Fibroblast of peridontal ligament (primary cell): ENCODE data around the gene NUTM1.
"Not testable (repeated sequence)": the region's sequence is repeated elsewhere in the genome, so short reads cannot be mapped to it uniquely, and the experiment has no call there.

Experiments
- DNase-seq: peaks from one replicate; pipeline ENCODE4 v3.0.0-alpha.2; 2010; ENCODE audit errors: extremely low read depth

NUTM1 gene

DNA sequence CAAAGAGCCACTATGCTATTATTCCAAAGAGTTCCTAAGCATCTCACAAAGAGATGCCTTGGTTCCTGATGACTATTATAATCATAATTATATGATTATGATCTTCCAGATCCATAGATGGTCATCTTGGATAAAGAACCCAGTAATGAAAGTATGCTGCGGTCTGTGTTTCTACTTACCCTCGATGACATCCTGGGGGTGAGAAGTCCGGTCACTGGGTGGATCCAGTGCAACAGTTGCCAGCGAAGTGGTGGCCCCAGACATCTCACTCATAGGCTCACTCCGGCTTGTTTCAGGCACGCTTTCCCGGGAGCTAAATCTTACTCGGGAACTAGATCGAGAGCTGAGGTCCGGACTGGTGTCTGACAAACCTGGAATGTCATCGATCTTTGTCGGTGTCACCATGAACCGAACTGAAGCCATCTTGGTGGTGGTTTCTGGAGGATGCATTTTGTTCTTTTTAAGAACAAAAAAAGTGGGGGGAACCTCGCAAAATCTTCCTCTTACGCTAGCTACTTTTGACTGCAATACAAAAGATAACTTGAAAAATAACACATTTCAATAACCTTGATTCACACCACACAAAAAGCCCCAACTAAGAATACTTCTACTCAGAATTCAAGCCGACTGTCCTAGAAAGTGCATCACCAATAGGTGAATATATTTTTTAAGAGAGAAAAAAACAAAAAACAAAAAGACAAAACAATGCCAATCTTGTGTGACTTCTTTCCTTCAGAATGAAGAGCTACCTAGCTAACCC lies 6.7 kb upstream of the NUTM1 start:
- DNase-seq = no peak

DNA sequence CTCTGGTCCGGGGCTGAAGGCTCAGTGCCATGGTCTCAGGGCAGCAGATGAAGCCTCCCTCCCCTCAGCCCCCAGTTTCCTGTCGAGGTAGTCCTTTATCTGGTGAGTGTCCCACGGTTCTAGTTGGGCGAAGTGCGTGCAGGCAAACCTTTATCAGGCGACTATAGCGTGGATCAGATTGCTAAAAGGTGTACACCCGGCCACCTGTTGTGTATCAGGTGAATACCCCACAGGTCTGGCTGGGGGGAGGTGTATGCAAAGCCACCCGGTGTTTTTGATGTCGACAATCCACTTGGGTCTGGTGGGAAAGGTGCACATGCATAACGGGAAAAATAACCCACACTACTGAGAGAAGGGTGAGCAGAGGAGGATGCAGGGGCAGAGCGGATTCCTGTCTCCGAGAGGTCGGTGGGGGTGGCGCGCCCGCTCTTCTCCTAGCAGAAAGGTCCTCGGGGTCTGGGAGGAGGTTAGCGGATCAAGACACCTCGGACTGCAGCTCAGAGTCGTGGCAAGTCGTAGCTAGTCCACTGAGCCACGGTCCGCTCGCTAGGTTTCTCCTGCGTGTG lies 6.0 kb upstream of the NUTM1 start:
- DNase-seq = no peak

DNA sequence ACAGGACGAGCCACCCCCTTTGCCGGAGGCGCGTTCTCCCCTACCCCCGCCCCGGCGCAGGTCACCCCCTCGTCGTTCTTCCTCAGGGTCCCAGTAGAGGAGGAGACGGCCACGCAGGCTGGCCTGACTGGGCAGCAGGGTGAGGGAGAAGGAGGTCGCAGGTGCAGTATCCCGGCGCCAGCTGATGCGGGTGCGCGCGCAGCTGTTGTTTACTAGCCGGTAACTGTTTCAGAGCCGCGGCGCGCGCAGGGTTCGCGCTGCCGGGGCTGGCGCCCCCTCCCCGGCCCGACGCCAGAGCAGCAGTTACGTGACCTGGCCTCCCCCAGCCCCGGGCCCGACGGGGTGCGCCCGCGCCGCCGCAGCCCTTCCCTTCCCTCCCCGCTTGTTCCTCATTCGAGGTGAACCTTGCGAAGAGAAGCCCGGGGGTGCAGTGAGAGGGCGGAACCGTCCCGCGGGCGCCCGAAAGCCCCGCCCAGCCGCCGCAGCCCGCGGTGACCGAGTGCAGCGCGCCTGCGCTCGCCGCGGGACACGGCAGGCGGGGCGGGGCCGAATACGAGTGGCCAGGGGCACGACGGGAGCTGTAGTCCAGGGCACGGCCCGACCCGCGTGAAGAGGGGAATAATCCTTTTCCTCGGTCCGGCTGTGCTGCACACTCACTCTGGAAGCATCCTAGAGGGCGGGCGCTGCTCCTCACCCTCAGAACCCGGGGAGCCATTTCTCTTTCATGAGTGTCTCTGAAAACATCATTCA lies 5.4 kb upstream of the NUTM1 start, which contains the start of gene SLC12A6:
TSS of gene SLC12A6 (minus strand) at position 225 of the 750 bp plus-strand sequence. CDS start 1,101 bp downstream, outside the sequence.
- peak; percentile 85 for DNase-seq

GRCh38 chr15:34338347-34338746 lies 4.8 kb upstream of the NUTM1 start:
- no peak for DNase-seq

GRCh38 chr15:34339946-34340345 lies 3.2 kb upstream of the NUTM1 start:
- peak; percentile 32 for DNase-seq

GRCh38 chr15:34341381-34342212 lies 1.5 kb upstream of the NUTM1 start:
- DNase-seq = no peak

- not testable (repeated sequence) for DNase-seq
These were observed 840 bp upstream of the NUTM1 start for GRCh38 chr15:34342213-34342736.

DNA sequence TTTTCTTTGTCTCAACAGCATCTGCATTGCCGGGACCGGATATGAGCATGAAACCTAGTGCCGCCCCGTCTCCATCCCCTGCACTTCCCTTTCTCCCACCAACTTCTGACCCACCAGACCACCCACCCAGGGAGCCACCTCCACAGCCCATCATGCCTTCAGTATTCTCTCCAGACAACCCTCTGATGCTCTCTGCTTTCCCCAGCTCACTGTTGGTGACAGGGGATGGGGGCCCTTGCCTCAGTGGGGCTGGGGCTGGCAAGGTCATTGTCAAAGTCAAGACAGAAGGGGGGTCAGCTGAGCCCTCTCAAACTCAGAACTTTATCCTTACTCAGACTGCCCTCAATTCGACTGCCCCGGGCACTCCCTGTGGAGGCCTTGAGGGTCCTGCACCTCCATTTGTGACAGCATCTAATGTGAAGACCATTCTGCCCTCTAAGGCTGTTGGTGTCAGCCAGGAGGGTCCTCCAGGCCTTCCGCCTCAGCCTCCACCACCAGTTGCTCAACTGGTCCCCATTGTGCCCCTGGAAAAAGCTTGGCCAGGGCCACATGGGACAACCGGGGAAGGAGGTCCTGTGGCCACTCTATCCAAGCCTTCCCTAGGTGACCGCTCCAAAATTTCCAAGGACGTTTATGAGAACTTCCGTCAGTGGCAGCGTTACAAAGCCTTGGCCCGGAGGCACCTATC lies 5.0 kb downstream of the NUTM1 start:
- no peak for DNase-seq

GRCh38 chr15:34348735-34349300 lies 5.7 kb downstream of the NUTM1 start:
- no peak for DNase-seq

- DNase-seq = no peak
These were observed 6.7 kb downstream of the NUTM1 start for GRCh38 chr15:34349769-34350168.

- DNase-seq = not testable (repeated sequence)
These were observed 9.9 kb downstream of the NUTM1 start for GRCh38 chr15:34352996-34353395.

GRCh38 chr15:34353627-34354026 lies 10.5 kb downstream of the NUTM1 start:
- no peak for DNase-seq

GRCh38 chr15:34354286-34354685 lies 11.2 kb downstream of the NUTM1 start:
- no peak for DNase-seq

DNA sequence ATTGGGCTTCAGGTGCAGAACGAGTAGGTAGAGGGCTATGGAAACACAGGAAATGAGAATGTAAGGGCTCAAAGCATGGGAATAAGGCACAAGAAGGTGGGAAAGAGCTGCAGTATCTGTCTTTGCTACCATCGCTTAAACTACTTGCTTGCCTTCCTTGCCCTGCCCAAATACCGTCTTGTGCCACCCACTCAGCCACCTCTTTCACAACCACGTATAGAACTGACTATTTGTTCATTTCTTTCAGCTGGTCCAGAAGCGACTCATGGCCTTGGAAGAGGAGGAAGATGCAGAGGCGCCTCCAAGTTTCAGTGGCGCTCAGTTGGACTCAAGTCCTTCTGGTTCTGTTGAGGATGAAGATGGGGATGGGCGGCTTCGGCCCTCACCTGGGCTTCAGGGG lies 12.1 kb downstream of the NUTM1 start:
- no peak for DNase-seq

GRCh38 chr15:34357653-34358052 lies 14.5 kb downstream of the NUTM1 start:
- DNase-seq = no peak

GRCh38 chr15:34358367-34358766 lies 15.3 kb downstream of the NUTM1 start:
- DNase-seq = no peak

GRCh38 chr15:34358948-34359347 lies 15.8 kb downstream of the NUTM1 start:
- DNase-seq = no peak

GRCh38 chr15:34359416-34359815 lies 16.3 kb downstream of the NUTM1 start:
- no peak for DNase-seq

DNA sequence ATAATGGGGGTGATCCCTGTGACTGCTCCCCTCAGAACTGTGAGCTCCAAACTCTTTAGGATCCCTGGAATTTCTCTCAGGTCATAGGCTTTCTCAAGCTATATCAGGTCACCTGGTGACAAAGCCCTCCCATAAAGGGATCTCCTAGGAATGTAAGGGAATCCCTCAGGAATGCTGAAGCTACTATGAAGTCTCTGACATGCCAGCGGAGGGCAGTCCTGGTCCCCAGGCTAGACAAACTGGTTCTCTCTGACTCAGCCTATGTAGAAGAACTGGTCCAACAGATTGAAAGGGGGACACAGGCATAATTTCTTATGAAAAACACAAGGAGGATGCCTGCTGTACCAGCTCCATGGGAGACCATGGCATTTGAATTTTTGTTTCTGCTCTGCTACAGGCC lies 17.2 kb downstream of the NUTM1 start:
- DNase-seq = no peak

DNA sequence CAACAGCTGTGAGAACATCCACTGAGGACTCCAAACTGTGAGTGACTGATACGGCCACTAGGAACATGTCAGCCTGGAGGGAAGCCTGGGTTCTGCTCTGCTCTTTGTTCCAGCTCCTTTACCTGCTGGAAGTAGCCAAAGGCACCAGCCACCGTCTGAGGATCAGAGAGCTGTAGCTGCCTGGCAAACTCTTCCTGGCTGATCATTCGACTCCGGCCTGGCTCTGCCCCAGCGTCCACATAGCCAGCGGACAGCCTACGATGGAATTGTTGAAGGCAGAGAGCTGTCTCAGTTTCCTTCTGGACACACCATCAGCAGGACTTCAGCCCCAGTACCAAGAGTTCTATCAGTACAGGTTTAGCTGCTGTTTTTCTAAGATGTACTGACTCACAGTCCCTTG lies 18.2 kb downstream of the NUTM1 start:
- no peak for DNase-seq
